ENCODE measurements around the gene ZFAND6. TPM values are rescaled to one million over a fixed set of nuclear protein-coding genes. Genes with fewer than 3 reads are reported as not detected.

Gene ZFAND6
- total RNA-seq, 1 donor from 2014 or later = 101 TPM

- Mint-ChIP-seq H3K4me3 (no peak overlapping the region), H3K27ac (no peak overlapping the region), H3K27me3 (no peaks in the 10 kb centered on the region), H3K36me3 (ENCODE audit: low read depth) (no peaks in the 10 kb centered on the region), H3K9me3 (no peaks in the 10 kb centered on the region), H3K4me1 (no peaks in the 10 kb centered on the region)
- ChIA-PET POLR2A (no interaction called here), CTCF (interaction anchor here (1.0 to 4.5 kb wide), 3 partner anchors 317 to 832 kb away, joined by 4 to 76 read pairs (median 6); no protein-coding TSS in a partner anchor)
- no peak for DNase-seq
- TF ChIP-seq CTCF (IDR thresholded peaks at IDR 0.05) = no peak
- intact Hi-C loops (cut with micrococcal nuclease) = loop anchor here (2.0 kb wide), 1 partner anchor 319 kb away; no protein-coding TSS in a partner anchor
- no peak for ATAC-seq (ENCODE audit: low read depth)
These were observed 112.3 kb downstream of the ZFAND6 start for GRCh38 chr15:80171787-80172186.

- no peaks in the 10 kb centered on the region for H3K27me3 Mint-ChIP-seq
- CTCF ChIA-PET = interaction anchor here (0.8 to 4.5 kb wide), 7 partner anchors 12 to 833 kb away, joined by 3 to 76 read pairs (median 4); no protein-coding TSS in a partner anchor
- no peaks in the 10 kb centered on the region for H3K4me1 Mint-ChIP-seq
- H3K4me3 Mint-ChIP-seq = no peak overlapping the region
- no peak overlapping the region for H3K27ac Mint-ChIP-seq
- no peaks in the 10 kb centered on the region for H3K36me3 Mint-ChIP-seq (ENCODE audit: low read depth)
- POLR2A ChIA-PET = no interaction called here
- intact Hi-C loops (cut with micrococcal nuclease) = loop anchor here (2.0 kb wide), 1 partner anchor 320 kb away; no protein-coding TSS in a partner anchor
- no peak for TF ChIP-seq CTCF (IDR thresholded peaks at IDR 0.05)
- no peaks in the 10 kb centered on the region for H3K9me3 Mint-ChIP-seq
- DNase-seq = no peak
- ATAC-seq (ENCODE audit: low read depth) = no peak
These were observed 112.9 kb downstream of the ZFAND6 start for GRCh38 chr15:80172401-80172800.

GRCh38 chr15:80173022-80173759 lies 113.7 kb downstream of the ZFAND6 start:
- Mint-ChIP-seq H3K4me3 (no peak overlapping the region), H3K27me3 (no peaks in the 10 kb centered on the region), H3K4me1 (no peaks in the 10 kb centered on the region), H3K27ac (peak overlapping the region; percentile 35), H3K9me3 (no peaks in the 10 kb centered on the region), H3K36me3 (ENCODE audit: low read depth) (no peaks in the 10 kb centered on the region)
- peak; percentile 85 for ATAC-seq (ENCODE audit: low read depth)
- DNase-seq = peak; percentile 59
- ChIA-PET POLR2A (no interaction called here), CTCF (interaction anchor here (0.7 to 4.5 kb wide), 15 partner anchors 9 to 835 kb away, joined by 3 to 76 read pairs (median 4); no protein-coding TSS in a partner anchor)
- intact Hi-C loops (cut with micrococcal nuclease) = loop anchor here (1.0 to 2.0 kb wide), 5 partner anchors 180 to 833 kb away; no protein-coding TSS in a partner anchor
- TF ChIP-seq CTCF (IDR thresholded peaks at IDR 0.05) = no peak

GRCh38 chr15:80174017-80174746 lies 114.7 kb downstream of the ZFAND6 start:
- POLR2A ChIA-PET = no interaction called here
- intact Hi-C loops (cut with micrococcal nuclease) = no loop called here
- no peak for DNase-seq

More at GRCh38 chr15:80174017-80174746, 114.7 kb downstream of the ZFAND6 start:
- peaks cover 2% of the 10 kb centered on the region for H3K4me1 Mint-ChIP-seq
- no peak overlapping the region for H3K4me3 Mint-ChIP-seq
- H3K27me3 Mint-ChIP-seq = no peaks in the 10 kb centered on the region
- no peaks in the 10 kb centered on the region for H3K9me3 Mint-ChIP-seq
- no peak overlapping the region for H3K27ac Mint-ChIP-seq
- no peaks in the 10 kb centered on the region for H3K36me3 Mint-ChIP-seq (ENCODE audit: low read depth)
- CTCF ChIA-PET = interaction anchor here (0.7 to 4.5 kb wide), 11 partner anchors 8 to 793 kb away, joined by 3 to 76 read pairs (median 4); no protein-coding TSS in a partner anchor
- TF ChIP-seq CTCF (IDR thresholded peaks at IDR 0.05) = no peak
- ATAC-seq (ENCODE audit: low read depth) = no peak
